Ishikawa (cell line): Measurements from ENCODE around the gene GABRA4.

ENCODE experiments used
- CEBPB ChIP-seq: IDR thresholded peaks from 2 replicates; pipeline ENCODE4 v1.6.1; 2012
- CREB1 ChIP-seq: IDR thresholded peaks from 2 replicates; pipeline ENCODE4 v1.6.1; 2012; ENCODE audit warnings: low read depth
- EGR1 ChIP-seq: IDR thresholded peaks from 2 replicates; pipeline ENCODE4 v1.6.1; 2012
- EP300 ChIP-seq: IDR thresholded peaks from 2 replicates; pipeline ENCODE4 v1.6.1; 2012; ENCODE audit warnings: borderline replicate concordance
- FOXM1 ChIP-seq: IDR thresholded peaks from 2 replicates; pipeline ENCODE4 v1.6.1; 2012; ENCODE audit warnings: low read depth, borderline replicate concordance
- NFIC ChIP-seq: IDR thresholded peaks from 2 replicates; pipeline ENCODE4 v1.6.1; 2012
- RAD21 ChIP-seq: IDR thresholded peaks from 2 replicates; pipeline ENCODE4 v1.6.1; 2012; ENCODE audit warnings: low read depth
- TAF1 ChIP-seq: IDR thresholded peaks from 2 replicates; pipeline ENCODE4 v1.6.1; 2012; ENCODE audit warnings: low read depth, mild to moderate bottlenecking
- TCF12 ChIP-seq: IDR thresholded peaks from 2 replicates; pipeline ENCODE4 v1.6.1; 2012; ENCODE audit warnings: low read depth
- TEAD4 ChIP-seq: IDR thresholded peaks from 2 replicates; pipeline ENCODE4 v1.6.1; 2012
- YY1 ChIP-seq: IDR thresholded peaks from 2 replicates; pipeline ENCODE4 v1.6.1; 2012; ENCODE audit warnings: low read depth
- ZBTB7A ChIP-seq: IDR thresholded peaks from 2 replicates; pipeline ENCODE4 v1.6.1; 2012; ENCODE audit warnings: low read depth
- TF ChIP-seq, protein P1 (sequence below): IDR thresholded peaks from 2 replicates; pipeline ENCODE4 v1.6.1; 2012
- TF ChIP-seq, protein P2 (sequence below): IDR thresholded peaks from 2 replicates; pipeline ENCODE4 v1.6.1; 2012; ENCODE audit warnings: low read depth, mild to moderate bottlenecking
- TF ChIP-seq, protein P3 (sequence below): IDR thresholded peaks from 2 replicates; pipeline ENCODE4 v1.6.1; 2012

GABRA4 gene

DNA sequence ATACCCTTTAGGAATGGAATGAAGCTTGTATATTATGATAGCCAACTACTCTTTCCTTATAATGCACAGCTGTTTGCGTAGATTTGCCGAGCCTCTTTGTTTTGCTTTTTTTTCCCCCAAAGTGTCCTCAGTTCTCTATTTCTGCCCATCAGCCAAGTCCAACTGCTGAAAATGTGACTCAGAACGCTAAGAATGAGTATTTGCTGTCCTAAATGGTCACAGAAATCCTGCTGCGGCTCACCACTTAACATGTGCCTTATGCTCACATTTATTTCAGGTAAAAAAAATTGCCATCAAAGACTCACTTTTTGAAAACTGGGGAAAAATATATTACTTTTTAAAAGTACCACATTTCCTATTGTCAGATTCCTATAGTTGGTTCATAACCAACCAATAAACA lies 36.9 kb downstream of the GABRA4 start:
- TF ChIP-seq, protein P1, sequence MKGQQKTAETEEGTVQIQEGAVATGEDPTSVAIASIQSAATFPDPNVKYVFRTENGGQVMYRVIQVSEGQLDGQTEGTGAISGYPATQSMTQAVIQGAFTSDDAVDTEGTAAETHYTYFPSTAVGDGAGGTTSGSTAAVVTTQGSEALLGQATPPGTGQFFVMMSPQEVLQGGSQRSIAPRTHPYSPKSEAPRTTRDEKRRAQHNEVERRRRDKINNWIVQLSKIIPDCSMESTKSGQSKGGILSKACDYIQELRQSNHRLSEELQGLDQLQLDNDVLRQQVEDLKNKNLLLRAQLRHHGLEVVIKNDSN, result no peak
- no peak for TF ChIP-seq TEAD4
- no peak for TF ChIP-seq TAF1
- TF ChIP-seq FOXM1, result no peak
- no peak for TF ChIP-seq EP300
- TF ChIP-seq RAD21, result no peak
- TF ChIP-seq TCF12, result no peak
- no peak for TF ChIP-seq CREB1
- TF ChIP-seq CEBPB, result no peak
- TF ChIP-seq, protein P2, sequence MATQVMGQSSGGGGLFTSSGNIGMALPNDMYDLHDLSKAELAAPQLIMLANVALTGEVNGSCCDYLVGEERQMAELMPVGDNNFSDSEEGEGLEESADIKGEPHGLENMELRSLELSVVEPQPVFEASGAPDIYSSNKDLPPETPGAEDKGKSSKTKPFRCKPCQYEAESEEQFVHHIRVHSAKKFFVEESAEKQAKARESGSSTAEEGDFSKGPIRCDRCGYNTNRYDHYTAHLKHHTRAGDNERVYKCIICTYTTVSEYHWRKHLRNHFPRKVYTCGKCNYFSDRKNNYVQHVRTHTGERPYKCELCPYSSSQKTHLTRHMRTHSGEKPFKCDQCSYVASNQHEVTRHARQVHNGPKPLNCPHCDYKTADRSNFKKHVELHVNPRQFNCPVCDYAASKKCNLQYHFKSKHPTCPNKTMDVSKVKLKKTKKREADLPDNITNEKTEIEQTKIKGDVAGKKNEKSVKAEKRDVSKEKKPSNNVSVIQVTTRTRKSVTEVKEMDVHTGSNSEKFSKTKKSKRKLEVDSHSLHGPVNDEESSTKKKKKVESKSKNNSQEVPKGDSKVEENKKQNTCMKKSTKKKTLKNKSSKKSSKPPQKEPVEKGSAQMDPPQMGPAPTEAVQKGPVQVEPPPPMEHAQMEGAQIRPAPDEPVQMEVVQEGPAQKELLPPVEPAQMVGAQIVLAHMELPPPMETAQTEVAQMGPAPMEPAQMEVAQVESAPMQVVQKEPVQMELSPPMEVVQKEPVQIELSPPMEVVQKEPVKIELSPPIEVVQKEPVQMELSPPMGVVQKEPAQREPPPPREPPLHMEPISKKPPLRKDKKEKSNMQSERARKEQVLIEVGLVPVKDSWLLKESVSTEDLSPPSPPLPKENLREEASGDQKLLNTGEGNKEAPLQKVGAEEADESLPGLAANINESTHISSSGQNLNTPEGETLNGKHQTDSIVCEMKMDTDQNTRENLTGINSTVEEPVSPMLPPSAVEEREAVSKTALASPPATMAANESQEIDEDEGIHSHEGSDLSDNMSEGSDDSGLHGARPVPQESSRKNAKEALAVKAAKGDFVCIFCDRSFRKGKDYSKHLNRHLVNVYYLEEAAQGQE, result no peak

DNA sequence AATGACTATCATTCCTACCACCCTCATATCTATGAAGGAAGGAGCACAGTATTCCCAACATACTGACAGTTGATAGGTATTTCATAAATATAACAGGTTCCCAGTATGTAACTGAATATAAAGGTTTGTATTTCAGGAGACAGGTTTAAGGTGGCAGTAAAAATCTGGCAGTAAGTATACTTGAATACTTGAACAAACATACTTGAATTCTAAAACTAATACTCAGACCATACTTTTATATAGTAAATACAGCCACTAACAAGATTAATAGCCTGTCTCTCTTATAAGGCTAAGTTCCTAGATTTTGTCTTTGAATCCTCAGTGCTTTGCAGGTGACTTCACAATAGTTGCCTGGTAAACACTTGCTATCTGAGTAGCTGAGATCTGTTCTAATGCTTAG lies 37.8 kb downstream of the GABRA4 start:
- TF ChIP-seq EGR1 (no peak), TAF1 (no peak), YY1 (no peak), NFIC (no peak), TCF12 (no peak), CEBPB (no peak), CREB1 (no peak)
- TF ChIP-seq, protein P1, result no peak
- TF ChIP-seq, protein P3, sequence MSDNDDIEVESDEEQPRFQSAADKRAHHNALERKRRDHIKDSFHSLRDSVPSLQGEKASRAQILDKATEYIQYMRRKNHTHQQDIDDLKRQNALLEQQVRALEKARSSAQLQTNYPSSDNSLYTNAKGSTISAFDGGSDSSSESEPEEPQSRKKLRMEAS, result no peak

DNA sequence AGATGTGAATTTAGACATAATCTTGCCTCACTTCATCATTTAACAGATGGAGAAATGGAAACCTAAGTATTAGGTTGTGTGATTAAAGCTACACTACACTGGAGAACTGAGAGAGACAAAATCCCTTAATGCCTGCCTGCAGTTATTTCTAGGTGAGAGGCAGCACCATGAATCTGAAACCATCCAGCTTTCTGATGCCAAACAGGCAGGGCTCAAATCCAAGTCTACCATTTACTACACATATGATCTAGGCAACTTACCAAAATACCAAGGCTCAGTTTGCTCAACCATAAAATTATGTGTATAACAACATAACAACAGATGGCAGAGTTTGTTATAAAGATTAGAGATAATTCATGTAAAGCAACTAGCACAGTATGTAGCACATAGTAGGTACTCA lies 38.7 kb downstream of the GABRA4 start:
- TF ChIP-seq CEBPB, result no peak
- no peak for TF ChIP-seq YY1
- TF ChIP-seq CREB1, result no peak
- no peak for TF ChIP-seq NFIC
- TF ChIP-seq, protein P3, result no peak
- TF ChIP-seq TAF1, result no peak
- TF ChIP-seq EP300, result no peak
- TF ChIP-seq, protein P2, result no peak
- no peak for TF ChIP-seq TCF12
- no peak for TF ChIP-seq RAD21
- no peak for TF ChIP-seq ZBTB7A
- no peak for TF ChIP-seq TEAD4
- no peak for TF ChIP-seq EGR1
- TF ChIP-seq, protein P1, result no peak
- no peak for TF ChIP-seq FOXM1

DNA sequence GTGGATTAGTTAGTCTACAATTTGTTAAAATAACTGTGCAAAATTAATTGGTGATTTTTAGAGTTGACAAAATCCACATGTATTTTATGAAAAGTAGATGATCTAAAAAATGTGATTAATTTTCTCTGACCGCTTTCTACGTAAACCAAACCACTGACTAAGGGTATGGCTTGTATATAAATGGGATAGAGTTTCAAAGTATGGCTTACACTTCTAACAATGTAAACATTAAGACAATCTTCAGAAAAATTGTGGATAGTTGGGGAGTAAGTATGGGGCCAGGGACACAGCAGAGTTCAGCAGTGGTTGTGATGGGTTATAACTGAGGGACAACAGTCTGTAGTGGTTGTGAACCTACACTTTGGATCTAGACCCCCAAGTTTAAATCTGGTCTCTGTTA lies 39.8 kb downstream of the GABRA4 start:
- TF ChIP-seq EGR1 (no peak), TEAD4 (no peak), ZBTB7A (no peak)
- TF ChIP-seq, protein P2, result no peak

DNA sequence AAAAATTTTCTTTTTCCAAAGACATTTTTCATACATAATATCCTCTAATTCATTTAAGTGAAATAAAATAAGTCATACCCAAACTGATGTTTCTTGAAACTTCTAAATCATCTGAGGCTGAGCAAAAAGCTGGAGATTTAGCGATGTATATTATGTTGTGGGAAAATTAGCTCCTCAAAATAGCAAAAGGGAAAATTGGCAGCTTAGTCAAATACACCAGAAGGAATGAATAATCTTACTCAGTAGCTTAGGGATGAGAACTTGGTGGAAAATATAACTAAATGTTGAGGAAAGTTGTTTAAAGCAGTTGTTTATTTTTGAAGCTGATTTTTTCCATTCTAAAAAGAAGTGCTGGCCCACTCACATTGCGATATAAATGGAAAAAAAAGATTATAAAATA lies 40.9 kb downstream of the GABRA4 start:
- TF ChIP-seq YY1 (no peak), EP300 (no peak)
